ENCODE measurements around the gene HOXB13. TPM values are rescaled to one million over a fixed set of nuclear protein-coding genes. Genes with fewer than 3 reads are reported as not detected.
"Not testable (repeated sequence)": the region's sequence is repeated elsewhere in the genome, so short reads cannot be mapped to it uniquely, and the experiment has no call there.

HOXB13 gene
- total and polyA plus RNA-seq, 2 donors (not counting 3 experiments of a cell fraction or from before 2014, with no cell fraction given), result not detected

- no peak overlapping the region for H3K27ac ChIP-seq (ENCODE audit: insufficient read depth, low read depth, low read length)
- BruUV-seq (replicated peaks), result no TSS peak
- intact Hi-C loops (cut with micrococcal nuclease), result no loop called here
- FAIRE-seq (no peak), DNase-seq (ENCODE audit: low read depth, low spot score) (no peak)
- dilution Hi-C loops (cut with MboI; ENCODE audit: extremely low pct_ligation_motif_present, low sequenced_read_pairs), result no loop called here
- ChIA-PET POLR2A (no interaction called here), CTCF (interaction anchor here (0.7 to 1.7 kb wide), 10 partner anchors 8 to 167 kb away, joined by 3 to 7 read pairs (median 4); no protein-coding TSS in a partner anchor)
- H3K36me3 ChIP-seq (ENCODE audit: control insufficient read depth in 2 of 2, extremely low read depth in 1 of 2, insufficient read depth in 2 of 2, low read length in 2 of 2), result no peaks in the 10 kb centered on the region
- H2AFZ ChIP-seq (ENCODE audit: low read depth, low read length), result no peak overlapping the region
- H3K4me2 ChIP-seq (ENCODE audit: insufficient read depth, low read length), result no peak overlapping the region
- H3K4me1 ChIP-seq (ENCODE audit: control insufficient read depth, extremely low read depth, insufficient read depth, low read length), result peaks cover 3% of the 10 kb centered on the region
- H3K9me3 ChIP-seq (replicated peaks; ENCODE audit: control insufficient read depth, insufficient read depth, low read length), result no peaks in the 10 kb centered on the region
- no peak overlapping the region for H3K9ac ChIP-seq (replicated peaks; ENCODE audit: extremely low read depth, insufficient read depth, low read length)
- no peaks in the 10 kb centered on the region for H4K20me1 ChIP-seq (replicated peaks; ENCODE audit: control insufficient read depth, extremely low read depth, insufficient read depth, low read length)
- peaks cover 64 to 78% of the 10 kb centered on the region in 2 experiments for H3K27me3 ChIP-seq (ENCODE audit: control insufficient read depth in 2 of 2, insufficient read depth in 2 of 2, low read length in 2 of 2)
- no peak for TF ChIP-seq POLR2AphosphoS5 (IDR thresholded peaks at IDR 0.05; ENCODE audit: insufficient read depth, low read depth, low read length)
- no peak for TF ChIP-seq CTCF (IDR thresholded peaks at IDR 0.05; ENCODE audit: extremely low read depth in 1 of 2, insufficient read depth in 1 of 2, low read depth in 1 of 2, low read length in 2 of 2)
- TF ChIP-seq POLR2A (IDR thresholded peaks at IDR 0.05; ENCODE audit: low read depth, low read length), result no peak
- TF ChIP-seq FOS (IDR thresholded peaks at IDR 0.05; ENCODE audit: borderline replicate concordance, insufficient read depth, low read length), result no peak
- TF ChIP-seq JUN (IDR thresholded peaks at IDR 0.05; ENCODE audit: borderline replicate concordance, insufficient read depth, insufficient read length, low read depth), result no peak
- TF ChIP-seq MAX (IDR thresholded peaks at IDR 0.05; ENCODE audit: insufficient read depth, insufficient read length), result no peak
- TF ChIP-seq MYC (IDR thresholded peaks at IDR 0.05; ENCODE audit: low read depth, low read length), result no peak
- no peak for TF ChIP-seq EZH2 (IDR thresholded peaks at IDR 0.05; ENCODE audit: borderline replicate concordance, low read depth, low read length, severe bottlenecking)
- TF ChIP-seq GATA2 (IDR thresholded peaks at IDR 0.05; ENCODE audit: insufficient read depth, insufficient read length, low read depth, low read length), result no peak
- H3K9me1 ChIP-seq (replicated peaks; ENCODE audit: control insufficient read depth, extremely low read depth, insufficient read depth, low read length), result no peaks in the 10 kb centered on the region
- no peak overlapping the region for H3K4me3 ChIP-seq (replicated peaks in 1 of 3; ENCODE audit: insufficient read depth in 1 of 3, low read depth in 1 of 3, low read length in 3 of 3)
- no peaks in the 10 kb centered on the region for H3K79me2 ChIP-seq (ENCODE audit: control insufficient read depth, insufficient read depth, low read length)
Observed at GRCh38 chr17:48717367-48718226, 11.0 kb downstream of the HOXB13 start.

- H3K4me2 ChIP-seq (ENCODE audit: insufficient read depth, low read length); H3K27ac ChIP-seq (ENCODE audit: insufficient read depth, low read depth, low read length); H3K79me2 ChIP-seq (ENCODE audit: control insufficient read depth, insufficient read depth, low read length); FAIRE-seq; H2AFZ ChIP-seq (ENCODE audit: low read depth, low read length); H4K20me1 ChIP-seq (replicated peaks; ENCODE audit: control insufficient read depth, extremely low read depth, insufficient read depth, low read length); H3K36me3 ChIP-seq (ENCODE audit: control insufficient read depth in 2 of 2, extremely low read depth in 1 of 2, insufficient read depth in 2 of 2, low read length in 2 of 2); H3K9me1 ChIP-seq (replicated peaks; ENCODE audit: control insufficient read depth, extremely low read depth, insufficient read depth, low read length); intact Hi-C loops (cut with micrococcal nuclease); dilution Hi-C loops (cut with MboI; ENCODE audit: extremely low pct_ligation_motif_present, low sequenced_read_pairs); DNase-seq (ENCODE audit: low read depth, low spot score); H3K9ac ChIP-seq (replicated peaks; ENCODE audit: extremely low read depth, insufficient read depth, low read length); H3K9me3 ChIP-seq (replicated peaks; ENCODE audit: control insufficient read depth, insufficient read depth, low read length); H3K4me1 ChIP-seq (ENCODE audit: control insufficient read depth, extremely low read depth, insufficient read depth, low read length); BruUV-seq (replicated peaks); H3K4me3 ChIP-seq (replicated peaks in 1 of 3; ENCODE audit: insufficient read depth in 1 of 3, low read depth in 1 of 3, low read length in 3 of 3): not testable (repeated sequence)
- ChIA-PET POLR2A (interaction anchor here (0.6 kb wide), 1 partner anchor 26 kb away, joined by 5 read pairs; no protein-coding TSS in a partner anchor), CTCF (interaction anchor here (1.0 to 1.7 kb wide), 4 partner anchors 9 to 162 kb away, joined by 3 to 7 read pairs (median 4); no protein-coding TSS in a partner anchor)
- H3K27me3 ChIP-seq (ENCODE audit: control insufficient read depth in 2 of 2, insufficient read depth in 2 of 2, low read length in 2 of 2), result peaks cover 58 to 70% of the 10 kb centered on the region in 2 experiments
Observed at GRCh38 chr17:48716549-48716948, 12.0 kb downstream of the HOXB13 start.

Measured in endothelial cell of umbilical vein (primary cell).